ENCODE data around the gene FBXO8.
"Not testable (repeated sequence)": the region's sequence is repeated elsewhere in the genome, so short reads cannot be mapped to it uniquely, and the experiment has no call there.

The FBXO8 gene

GRCh38 chr4:174282836-174283506, 496 bp downstream of the FBXO8 start:
- peak; percentile 90 for DNase-seq (ENCODE audit: low read depth)

GRCh38 chr4:174281901-174282300, 1.6 kb downstream of the FBXO8 start:
- no peak for DNase-seq (ENCODE audit: low read depth)

- no peak for DNase-seq (ENCODE audit: low read depth)
Measured at GRCh38 chr4:174281182-174281737, 2.2 kb downstream of the FBXO8 start.

- DNase-seq (ENCODE audit: low read depth) = no peak
Measured at GRCh38 chr4:174279433-174280155, 3.9 kb downstream of the FBXO8 start.

- no peak for DNase-seq (ENCODE audit: low read depth)
Measured at GRCh38 chr4:174278467-174278866, 5.0 kb downstream of the FBXO8 start.

GRCh38 chr4:174277433-174277832, 6.0 kb downstream of the FBXO8 start:
- DNase-seq (ENCODE audit: low read depth) = no peak

GRCh38 chr4:174275101-174275500, 8.4 kb downstream of the FBXO8 start:
- no peak for DNase-seq (ENCODE audit: low read depth)

- no peak for DNase-seq (ENCODE audit: low read depth)
Measured at GRCh38 chr4:174274436-174274835, 9.0 kb downstream of the FBXO8 start.

GRCh38 chr4:174273930-174274329, 9.5 kb downstream of the FBXO8 start:
- DNase-seq (ENCODE audit: low read depth) = no peak

GRCh38 chr4:174266416-174266815, 17.1 kb downstream of the FBXO8 start:
- DNase-seq (ENCODE audit: low read depth) = no peak

- no peak for DNase-seq (ENCODE audit: low read depth)
Measured at GRCh38 chr4:174265916-174266315, 17.6 kb downstream of the FBXO8 start.

- no peak for DNase-seq (ENCODE audit: low read depth)
Measured at GRCh38 chr4:174263445-174263736, 20.1 kb downstream of the FBXO8 start.

- no peak for DNase-seq (ENCODE audit: low read depth)
Measured at GRCh38 chr4:174262624-174263444, 20.6 kb downstream of the FBXO8 start.

- DNase-seq (ENCODE audit: low read depth) = not testable (repeated sequence)
Measured at GRCh38 chr4:174261432-174261831, 22.0 kb downstream of the FBXO8 start.

GRCh38 chr4:174260099-174260498, 23.4 kb downstream of the FBXO8 start:
- peak; percentile 50 for DNase-seq (ENCODE audit: low read depth)

GRCh38 chr4:174259580-174259979, 23.9 kb downstream of the FBXO8 start:
- no peak for DNase-seq (ENCODE audit: low read depth)

- DNase-seq (ENCODE audit: low read depth) = peak; percentile 4
Measured at GRCh38 chr4:174256277-174256713, 27.2 kb downstream of the FBXO8 start.

GRCh38 chr4:174255786-174256185, 27.7 kb downstream of the FBXO8 start:
- peak; percentile 27 for DNase-seq (ENCODE audit: low read depth)

GRCh38 chr4:174255374-174255773, 28.1 kb downstream of the FBXO8 start:
- DNase-seq (ENCODE audit: low read depth) = no peak

- DNase-seq (ENCODE audit: low read depth) = no peak
Measured at GRCh38 chr4:174254613-174255012, 28.9 kb downstream of the FBXO8 start.

- no peak for DNase-seq (ENCODE audit: low read depth)
Measured at GRCh38 chr4:174252412-174252811, 31.1 kb downstream of the FBXO8 start.

- no peak for DNase-seq (ENCODE audit: low read depth)
Measured at GRCh38 chr4:174248407-174248806, 35.1 kb downstream of the FBXO8 start.

GRCh38 chr4:174245714-174246113, 37.8 kb downstream of the FBXO8 start:
- no peak for DNase-seq (ENCODE audit: low read depth)

Measured in fibroblast of the conjunctiva (primary cell).